ENCODE measurements around the gene PEAK3.

PEAK3 gene

GRCh38 chr19:2275588-2276428, 6.2 kb downstream of the PEAK3 start:
- Histone ChIP-seq H3K36me3 (ENCODE audit: control insufficient read depth, insufficient read depth, low read length) (peaks cover 11% of the 10 kb centered on the region), H3K4me3 (replicated peaks; ENCODE audit: low read depth, low read length) (no peak overlapping the region), H3K27me3 (replicated peaks; ENCODE audit: control insufficient read depth, insufficient read depth, low read length) (no peaks in the 10 kb centered on the region)
- no peak for TF ChIP-seq CTCF (IDR thresholded peaks at IDR 0.05; ENCODE audit: insufficient read depth, low read length, poor library complexity, severe bottlenecking)
- DNase-seq (ENCODE audit: extremely low read depth, insufficient read length) = no peak

- peak; percentile 49 for TF ChIP-seq CTCF (IDR thresholded peaks at IDR 0.05; ENCODE audit: insufficient read depth, low read length, poor library complexity, severe bottlenecking)
- Histone ChIP-seq H3K36me3 (ENCODE audit: control insufficient read depth, insufficient read depth, low read length) (peaks cover 11% of the 10 kb centered on the region), H3K27me3 (replicated peaks; ENCODE audit: control insufficient read depth, insufficient read depth, low read length) (no peaks in the 10 kb centered on the region), H3K4me3 (replicated peaks; ENCODE audit: low read depth, low read length) (no peak overlapping the region)
- no peak for DNase-seq (ENCODE audit: extremely low read depth, insufficient read length)
These were observed 6.9 kb downstream of the PEAK3 start for GRCh38 chr19:2274931-2275535.

DNA sequence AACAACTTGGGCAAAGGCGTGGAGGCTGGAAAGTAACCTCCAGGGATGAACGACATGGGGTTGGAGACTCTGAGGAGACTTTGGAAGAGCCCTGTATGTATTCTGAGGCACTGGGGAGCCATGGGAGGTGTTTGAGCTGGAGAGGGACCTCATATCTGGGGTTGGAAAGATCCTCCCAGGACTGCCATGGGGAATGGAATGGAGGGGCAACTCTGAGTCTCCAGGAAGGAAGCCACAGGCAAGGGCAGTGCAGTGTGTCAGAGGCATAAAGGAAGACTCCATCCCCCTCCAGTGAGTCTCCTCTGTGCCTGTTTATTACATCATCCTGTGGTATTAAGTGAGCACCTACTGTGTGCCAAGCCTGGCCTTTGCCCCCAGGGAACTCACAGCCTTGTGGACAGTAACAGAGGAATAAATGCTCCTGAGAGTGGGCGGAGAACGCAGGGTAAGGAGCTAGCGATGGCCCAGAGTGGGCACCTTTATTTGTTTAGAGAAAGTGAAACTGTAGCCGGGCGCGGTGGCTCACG, 7.7 kb downstream of the PEAK3 start:
- Histone ChIP-seq H3K4me3 (replicated peaks; ENCODE audit: low read depth, low read length) (no peak overlapping the region), H3K36me3 (ENCODE audit: control insufficient read depth, insufficient read depth, low read length) (peaks cover 11% of the 10 kb centered on the region), H3K27me3 (replicated peaks; ENCODE audit: control insufficient read depth, insufficient read depth, low read length) (no peaks in the 10 kb centered on the region)
- no peak for TF ChIP-seq CTCF (IDR thresholded peaks at IDR 0.05; ENCODE audit: insufficient read depth, low read length, poor library complexity, severe bottlenecking)
- no peak for DNase-seq (ENCODE audit: extremely low read depth, insufficient read length)

GRCh38 chr19:2273356-2274184, 8.4 kb downstream of the PEAK3 start:
- no peaks in the 10 kb centered on the region for H3K27me3 ChIP-seq (replicated peaks; ENCODE audit: control insufficient read depth, insufficient read depth, low read length)
- DNase-seq (ENCODE audit: extremely low read depth, insufficient read length) = peak; percentile 90
- peak; percentile 92 for TF ChIP-seq CTCF (IDR thresholded peaks at IDR 0.05; ENCODE audit: insufficient read depth, low read length, poor library complexity, severe bottlenecking)
- peak overlapping the region; percentile 97 for H3K4me3 ChIP-seq (replicated peaks; ENCODE audit: low read depth, low read length)
- H3K36me3 ChIP-seq (ENCODE audit: control insufficient read depth, insufficient read depth, low read length) = peaks cover 11% of the 10 kb centered on the region

DNA sequence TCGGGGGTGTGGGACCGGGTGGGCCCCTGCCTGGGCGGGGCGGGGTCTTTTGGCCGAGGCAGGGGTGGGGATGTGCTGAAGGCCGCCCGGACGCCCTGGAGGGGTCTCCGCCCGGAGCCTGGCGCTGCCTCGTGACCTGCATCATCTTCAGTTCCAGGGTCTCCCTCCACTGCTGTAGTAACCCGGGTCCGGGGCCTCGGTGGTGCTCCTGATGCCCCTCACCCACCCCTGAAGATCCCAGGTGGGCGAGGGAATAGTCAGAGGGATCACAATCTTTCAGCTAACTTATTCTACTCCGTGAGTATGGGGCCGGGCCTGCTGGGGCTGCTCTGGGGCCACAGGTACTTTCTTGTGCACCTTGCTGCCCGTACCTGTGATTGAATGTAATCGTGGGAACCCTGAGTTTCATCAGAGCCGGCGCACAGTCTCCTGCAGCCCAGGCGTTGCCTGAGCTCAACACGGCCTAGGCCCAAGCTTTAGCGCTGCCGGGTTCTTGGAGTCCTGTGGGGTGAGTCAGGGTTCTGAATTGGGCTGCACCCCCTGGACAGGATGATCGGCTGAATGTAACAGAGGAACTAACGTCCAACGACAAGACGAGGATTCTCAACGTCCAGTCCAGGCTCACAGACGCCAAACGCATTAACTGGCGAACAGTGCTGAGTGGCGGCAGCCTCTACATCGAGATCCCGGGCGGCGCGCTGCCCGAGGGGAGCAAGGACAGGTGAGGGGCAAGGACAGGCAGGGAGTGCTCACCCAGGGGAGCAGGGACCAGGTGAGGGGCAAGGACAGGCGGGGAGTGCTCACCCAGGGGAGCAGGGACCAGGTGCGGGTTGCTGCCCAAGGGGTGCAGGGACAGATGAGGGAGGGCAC, 10.5 kb downstream of the PEAK3 start:
- DNase-seq (ENCODE audit: extremely low read depth, insufficient read length) = no peak
- H3K36me3 ChIP-seq (ENCODE audit: control insufficient read depth, insufficient read depth, low read length) = peaks cover 10% of the 10 kb centered on the region
- TF ChIP-seq CTCF (IDR thresholded peaks at IDR 0.05; ENCODE audit: insufficient read depth, low read length, poor library complexity, severe bottlenecking) = no peak
- peak overlapping the region; percentile 97 for H3K4me3 ChIP-seq (replicated peaks; ENCODE audit: low read depth, low read length)
- no peaks in the 10 kb centered on the region for H3K27me3 ChIP-seq (replicated peaks; ENCODE audit: control insufficient read depth, insufficient read depth, low read length)

Data from GM06990 (cell line).